NCI-H146 (cell line): ENCODE results near the gene CYP24A1.
"Not testable (repeated sequence)": the region's sequence is repeated elsewhere in the genome, so short reads cannot be mapped to it uniquely, and the experiment has no call there.

ENCODE experiments used
- DNase-seq: peaks from one replicate; lab custom pipeline; 2025; lab: John Stamatoyannopoulos, UW

The CYP24A1 gene

GRCh38 chr20:54133434-54134427 is 40.1 kb downstream of the CYP24A1 start:
- DNase-seq = no peak

DNA sequence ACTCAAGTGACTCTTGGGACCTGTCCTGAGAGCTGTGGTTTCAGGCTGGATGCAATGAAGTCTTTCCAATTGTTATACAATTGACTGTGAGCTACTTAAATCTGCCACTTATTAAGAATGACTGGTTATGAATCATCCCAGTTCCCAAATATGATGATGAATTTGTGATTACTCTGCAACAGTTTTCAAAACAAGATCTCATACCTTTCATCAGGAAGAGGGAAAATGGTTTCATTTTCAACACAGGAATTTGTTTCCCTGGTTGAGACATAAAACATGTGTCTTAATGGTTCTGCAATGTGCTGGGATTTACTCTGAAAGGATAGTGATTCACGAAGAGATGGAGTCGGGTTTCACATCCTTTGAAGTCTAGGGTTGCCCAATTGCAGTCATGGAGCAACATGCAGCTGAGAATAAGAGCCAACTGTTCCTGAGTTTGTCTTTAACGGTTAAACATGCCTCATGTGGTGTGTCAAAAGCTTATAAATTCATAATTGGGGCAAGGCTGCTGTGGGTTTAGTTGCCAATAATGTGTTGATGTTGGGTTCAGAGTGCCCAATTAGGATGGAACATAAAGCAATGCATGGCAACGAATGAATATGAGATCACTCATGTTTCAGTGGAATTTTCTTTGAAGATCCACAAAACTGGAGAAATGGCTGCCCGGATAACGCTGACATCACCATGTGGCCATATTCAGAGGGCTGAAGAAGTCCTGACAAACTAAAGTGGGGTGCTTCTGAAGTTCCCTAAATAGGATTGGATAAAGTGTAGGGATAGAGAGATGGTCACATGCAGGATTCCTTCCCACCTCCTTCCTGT is 41.0 kb downstream of the CYP24A1 start:
- no peak for DNase-seq

- no peak for DNase-seq
These were observed 41.8 kb downstream of the CYP24A1 start for GRCh38 chr20:54131675-54132611.

GRCh38 chr20:54131125-54131524 is 42.7 kb downstream of the CYP24A1 start:
- not testable (repeated sequence) for DNase-seq

DNA sequence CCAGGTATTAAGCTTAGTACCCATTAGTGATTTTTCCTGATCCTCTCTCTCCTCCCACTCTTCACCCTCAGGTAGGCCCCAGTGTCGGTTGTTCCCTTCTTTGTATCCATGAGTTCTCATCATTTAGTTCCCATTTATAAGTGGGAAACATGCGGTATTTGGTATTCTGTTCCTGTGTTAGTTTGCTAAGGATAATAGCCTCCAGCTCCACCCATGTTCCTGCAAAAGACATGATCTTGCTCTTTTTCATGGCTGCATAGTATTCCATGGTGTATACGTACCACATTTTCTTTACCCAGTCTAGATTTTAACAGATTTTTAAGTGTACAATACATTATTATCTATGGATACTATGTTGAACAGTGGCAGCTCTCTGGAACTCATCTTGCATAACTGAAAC is 44.4 kb downstream of the CYP24A1 start:
- no peak for DNase-seq

GRCh38 chr20:54127855-54128574 is 45.8 kb downstream of the CYP24A1 start:
- DNase-seq = no peak

- DNase-seq = no peak
These were observed 46.8 kb downstream of the CYP24A1 start for GRCh38 chr20:54126806-54127655.

DNA sequence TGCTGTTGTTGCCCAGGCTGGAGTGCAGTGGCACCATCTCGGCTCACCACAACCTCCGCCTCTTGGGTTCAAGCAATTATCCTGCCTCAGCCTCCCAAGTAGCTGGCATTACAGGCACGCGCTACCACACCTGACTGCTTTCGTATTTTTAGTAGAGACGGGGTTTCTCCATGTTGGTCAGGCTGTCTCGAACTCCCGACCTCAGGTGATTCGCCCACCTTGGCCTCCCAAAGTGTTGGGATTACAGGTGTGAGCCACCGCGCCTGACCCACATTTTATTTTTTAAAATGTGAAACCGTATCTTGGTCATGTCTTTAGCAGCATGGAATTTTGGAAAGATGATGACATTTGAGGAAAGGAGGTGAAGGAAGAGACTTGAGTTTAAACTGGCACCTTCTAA is 47.5 kb downstream of the CYP24A1 start:
- not testable (repeated sequence) for DNase-seq

GRCh38 chr20:54123587-54124180 is 50.1 kb downstream of the CYP24A1 start:
- DNase-seq = no peak

DNA sequence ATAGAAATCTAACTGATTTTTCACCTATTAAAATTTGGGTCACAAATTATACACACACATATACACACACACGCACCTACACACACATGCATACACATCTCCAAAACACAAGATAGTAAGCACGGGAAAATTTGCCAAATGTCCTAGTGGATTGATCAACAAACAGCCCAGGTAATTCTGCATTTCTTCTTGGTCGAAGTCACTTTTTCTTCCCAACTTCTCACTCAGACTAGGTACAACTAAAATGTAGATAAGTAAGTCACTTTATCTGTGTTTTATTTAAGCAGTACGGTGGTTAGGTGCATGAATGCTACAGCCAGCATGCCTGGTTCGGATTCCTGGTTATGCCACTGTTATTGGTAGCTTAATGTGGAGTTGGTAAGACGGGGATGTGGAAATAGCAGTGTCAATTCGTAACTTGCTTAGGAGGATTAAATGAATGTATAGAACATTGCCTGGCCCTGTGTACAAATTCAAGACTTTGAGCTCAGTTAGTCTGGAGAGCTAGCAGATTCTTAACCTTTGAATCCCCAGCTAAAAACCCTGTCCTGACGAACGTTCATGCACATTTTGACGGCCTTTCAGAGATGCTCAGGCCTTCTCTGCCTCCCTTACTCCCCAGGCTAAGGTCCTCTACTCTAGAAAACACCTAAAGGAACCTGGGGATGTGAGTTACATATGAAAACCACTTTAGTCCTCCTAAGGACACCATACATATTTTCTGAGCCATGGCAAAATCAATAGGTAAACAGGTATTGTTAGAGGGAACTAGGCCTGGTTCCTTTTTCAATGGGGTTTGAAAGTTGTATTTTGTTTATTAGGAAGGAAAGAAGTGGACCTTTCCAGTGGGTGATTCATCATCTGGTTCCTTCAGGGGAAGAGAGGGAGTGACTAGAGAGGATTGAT is 50.9 kb downstream of the CYP24A1 start:
- DNase-seq = no peak

- DNase-seq = no peak
These were observed 51.6 kb downstream of the CYP24A1 start for GRCh38 chr20:54122189-54122588.

- DNase-seq = no peak
These were observed 54.0 kb downstream of the CYP24A1 start for GRCh38 chr20:54119744-54120143.

GRCh38 chr20:54118220-54119001 is 55.4 kb downstream of the CYP24A1 start:
- DNase-seq = no peak

GRCh38 chr20:54116550-54117235 is 57.1 kb downstream of the CYP24A1 start:
- DNase-seq = no peak

GRCh38 chr20:54115172-54115854 is 58.5 kb downstream of the CYP24A1 start:
- DNase-seq = no peak

- no peak for DNase-seq
These were observed 59.7 kb downstream of the CYP24A1 start for GRCh38 chr20:54114109-54114508.

DNA sequence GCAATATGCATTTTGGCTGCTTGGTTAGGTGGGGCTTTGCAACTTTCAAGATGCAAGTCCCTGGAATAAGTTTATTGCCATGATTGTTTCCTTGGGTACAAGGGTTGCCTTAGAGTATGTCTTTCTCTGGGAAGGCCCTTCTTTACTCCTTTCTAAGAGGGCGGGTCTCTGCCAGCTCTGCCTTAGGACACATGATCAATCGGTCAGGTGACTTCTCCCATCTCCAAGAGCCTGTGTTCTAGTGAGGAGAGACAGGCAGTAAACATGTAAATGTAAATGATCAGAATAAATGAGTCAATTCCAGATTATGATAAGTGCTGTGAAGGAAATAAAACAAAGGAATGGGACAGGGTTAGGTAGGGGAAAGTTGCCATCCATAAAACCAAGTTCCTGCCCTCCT is 60.2 kb downstream of the CYP24A1 start:
- no peak for DNase-seq
